Kidney epithelial cell (primary cell): ENCODE data around the gene ZFHX3. TPM values are rescaled to one million over a fixed set of nuclear protein-coding genes. Genes with fewer than 3 reads are reported as not detected.

Experiments
- DNase-seq: peaks from one replicate; pipeline ENCODE4 v3.0.0-alpha.2; 2010; ENCODE audit warnings: low read depth
- H3K27me3 ChIP-seq: 2 replicates; pipeline ENCODE4 v1.6.0; 2011; ENCODE audit warnings: low read length; ENCODE audit not compliant: control insufficient read depth, insufficient read depth
- H3K36me3 ChIP-seq: 2 replicates; pipeline ENCODE4 v1.5.1; 2011; ENCODE audit warnings: low read length; ENCODE audit not compliant: control insufficient read depth, insufficient read depth
- H3K4me3 ChIP-seq: 2 replicates; pipeline ENCODE4 v1.5.1; 2011; ENCODE audit warnings: low read depth, mild to moderate bottlenecking, control low read depth, low read length
- total RNA-seq: library from RNA; depleted of rRNA; stranded (reverse); fragments of >200 nt; gene quantifications from 2 replicates; pipeline ENCODE4 v1.2.3, GENCODE V29; 2015
- TF ChIP-seq, protein P1 (sequence below): IDR thresholded peaks from 2 replicates; pipeline ENCODE4 v1.5.1; 2011; ENCODE audit warnings: mild to moderate bottlenecking, moderate library complexity, low read length, control low read depth, inconsistent platforms; ENCODE audit not compliant: insufficient read depth, poor library complexity, severe bottlenecking

ZFHX3 gene
- total RNA-seq, 1 donor from 2014 or later: 19.9 TPM

GRCh38 chr16:72847187-72848027, 200.5 kb downstream of the ZFHX3 start:
- no peak overlapping the region for H3K4me3 ChIP-seq
- DNase-seq: no peak
- H3K36me3 ChIP-seq: no peaks in the 10 kb centered on the region
- H3K27me3 ChIP-seq: no peaks in the 10 kb centered on the region
- TF ChIP-seq, protein P1, sequence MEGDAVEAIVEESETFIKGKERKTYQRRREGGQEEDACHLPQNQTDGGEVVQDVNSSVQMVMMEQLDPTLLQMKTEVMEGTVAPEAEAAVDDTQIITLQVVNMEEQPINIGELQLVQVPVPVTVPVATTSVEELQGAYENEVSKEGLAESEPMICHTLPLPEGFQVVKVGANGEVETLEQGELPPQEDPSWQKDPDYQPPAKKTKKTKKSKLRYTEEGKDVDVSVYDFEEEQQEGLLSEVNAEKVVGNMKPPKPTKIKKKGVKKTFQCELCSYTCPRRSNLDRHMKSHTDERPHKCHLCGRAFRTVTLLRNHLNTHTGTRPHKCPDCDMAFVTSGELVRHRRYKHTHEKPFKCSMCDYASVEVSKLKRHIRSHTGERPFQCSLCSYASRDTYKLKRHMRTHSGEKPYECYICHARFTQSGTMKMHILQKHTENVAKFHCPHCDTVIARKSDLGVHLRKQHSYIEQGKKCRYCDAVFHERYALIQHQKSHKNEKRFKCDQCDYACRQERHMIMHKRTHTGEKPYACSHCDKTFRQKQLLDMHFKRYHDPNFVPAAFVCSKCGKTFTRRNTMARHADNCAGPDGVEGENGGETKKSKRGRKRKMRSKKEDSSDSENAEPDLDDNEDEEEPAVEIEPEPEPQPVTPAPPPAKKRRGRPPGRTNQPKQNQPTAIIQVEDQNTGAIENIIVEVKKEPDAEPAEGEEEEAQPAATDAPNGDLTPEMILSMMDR: peak; percentile 57

- no peak overlapping the region for H3K4me3 ChIP-seq
- H3K27me3 ChIP-seq: no peaks in the 10 kb centered on the region
- TF ChIP-seq, protein P1: no peak
- H3K36me3 ChIP-seq: no peaks in the 10 kb centered on the region
- no peak for DNase-seq
Observed at GRCh38 chr16:72846594-72846993, 201.3 kb downstream of the ZFHX3 start.

- DNase-seq: no peak
- Histone ChIP-seq H3K27me3 (no peaks in the 10 kb centered on the region), H3K36me3 (no peaks in the 10 kb centered on the region), H3K4me3 (no peak overlapping the region)
- TF ChIP-seq, protein P1: no peak
Observed at GRCh38 chr16:72845322-72846020, 202.5 kb downstream of the ZFHX3 start.

- no peaks in the 10 kb centered on the region for H3K36me3 ChIP-seq
- no peak overlapping the region for H3K4me3 ChIP-seq
- no peaks in the 10 kb centered on the region for H3K27me3 ChIP-seq
- TF ChIP-seq, protein P1: no peak
- no peak for DNase-seq
Observed at GRCh38 chr16:72844225-72844920, 203.6 kb downstream of the ZFHX3 start.

GRCh38 chr16:72841506-72841905, 206.4 kb downstream of the ZFHX3 start:
- no peaks in the 10 kb centered on the region for H3K27me3 ChIP-seq
- TF ChIP-seq, protein P1: no peak
- no peak for DNase-seq

More at GRCh38 chr16:72841506-72841905, 206.4 kb downstream of the ZFHX3 start:
- no peak overlapping the region for H3K4me3 ChIP-seq
- no peaks in the 10 kb centered on the region for H3K36me3 ChIP-seq
